Measurements from ENCODE around the gene HSPA12A.

GRCh38 chr10:116733566-116733965 lies 8.8 kb downstream of the HSPA12A start:
- TF ChIP-seq ZNF274 (IDR thresholded peaks at IDR 0.05; ENCODE audit: low read depth, low read length): no peak
- TF ChIP-seq YY1 (IDR thresholded peaks at IDR 0.05; ENCODE audit: insufficient read depth, insufficient read length): no peak

All from NT2/D1 (cell line).